A673 (cell line): ENCODE results near the gene MAN2A2.
A peak's percentile ranks its signal among the peaks of the same experiment; 100 is the strongest.

ENCODE experiments used
- EZH2 ChIP-seq: fragments of 200-600 bp; sonication (generic); IDR thresholded peaks from 2 replicates; pipeline ENCODE4 v1.6.1; 2017; ENCODE audit warnings: borderline replicate concordance, low read depth, mild to moderate bottlenecking, mixed read lengths, antibody characterized with exemption, low read length; ENCODE audit not compliant: poor library complexity, severe bottlenecking
- TF ChIP-seq, protein P1 (sequence below): fragments of 300-800, 200-600 bp; sonication (generic); conservative IDR thresholded peaks from 2 replicates; pipeline ENCODE4 v1.5.1; 2017; ENCODE audit warnings: low read depth, mild to moderate bottlenecking, antibody characterized with exemption, low read length, moderate library complexity, mixed read lengths

- TF ChIP-seq, protein P1, sequence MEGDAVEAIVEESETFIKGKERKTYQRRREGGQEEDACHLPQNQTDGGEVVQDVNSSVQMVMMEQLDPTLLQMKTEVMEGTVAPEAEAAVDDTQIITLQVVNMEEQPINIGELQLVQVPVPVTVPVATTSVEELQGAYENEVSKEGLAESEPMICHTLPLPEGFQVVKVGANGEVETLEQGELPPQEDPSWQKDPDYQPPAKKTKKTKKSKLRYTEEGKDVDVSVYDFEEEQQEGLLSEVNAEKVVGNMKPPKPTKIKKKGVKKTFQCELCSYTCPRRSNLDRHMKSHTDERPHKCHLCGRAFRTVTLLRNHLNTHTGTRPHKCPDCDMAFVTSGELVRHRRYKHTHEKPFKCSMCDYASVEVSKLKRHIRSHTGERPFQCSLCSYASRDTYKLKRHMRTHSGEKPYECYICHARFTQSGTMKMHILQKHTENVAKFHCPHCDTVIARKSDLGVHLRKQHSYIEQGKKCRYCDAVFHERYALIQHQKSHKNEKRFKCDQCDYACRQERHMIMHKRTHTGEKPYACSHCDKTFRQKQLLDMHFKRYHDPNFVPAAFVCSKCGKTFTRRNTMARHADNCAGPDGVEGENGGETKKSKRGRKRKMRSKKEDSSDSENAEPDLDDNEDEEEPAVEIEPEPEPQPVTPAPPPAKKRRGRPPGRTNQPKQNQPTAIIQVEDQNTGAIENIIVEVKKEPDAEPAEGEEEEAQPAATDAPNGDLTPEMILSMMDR, result peak; percentile 33
- no peak for TF ChIP-seq EZH2
Observed at GRCh38 chr15:90893175-90894090, 9.7 kb upstream of the MAN2A2 start.
